PFSK-1 (cell line): ENCODE data around the gene MMRN1.

Experiments
- POLR2AphosphoS5 ChIP-seq: IDR thresholded peaks from 2 replicates; pipeline ENCODE4 v1.6.1; 2012; ENCODE audit warnings: low read depth, mild to moderate bottlenecking, control low read depth, low read length, moderate library complexity
- REST ChIP-seq, 2 experiments: IDR thresholded peaks; 2 replicates each; pipeline versions ENCODE4 v1.6.1 to v1.8.0; 2011 to 2012; ENCODE audit warnings: low read depth in 2 of 2, low read length in 2 of 2, control low read depth in 1 of 2, inconsistent platforms in 1 of 2, mild to moderate bottlenecking in 1 of 2, moderate library complexity in 1 of 2; ENCODE audit not compliant: insufficient read depth in 1 of 2
- TAF1 ChIP-seq: IDR thresholded peaks from 2 replicates; pipeline ENCODE4 v1.6.1; 2012; ENCODE audit warnings: low read length, control low read depth, borderline replicate concordance; ENCODE audit not compliant: insufficient read depth

- TF ChIP-seq TAF1, result no peak
- no peak for TF ChIP-seq POLR2AphosphoS5
- TF ChIP-seq REST (IDR thresholded peaks at IDR 0.05; ENCODE audit: insufficient read depth in 1 of 2, low read depth in 2 of 2, low read length in 2 of 2), result no peak
Measured at GRCh38 chr4:89928838-89929237, 34.2 kb downstream of the MMRN1 start.
